MM.1S (cell line): ENCODE results near the gene RNU11.

Experiments used
- CTCF ChIP-seq: fragments of 300-600 bp; sonication (generic); IDR thresholded peaks from 2 replicates; pipeline ENCODE4 v1.5.1; 2016; ENCODE audit warnings: antibody characterized with exemption, low read length, mixed read lengths
- EZH2phosphoT487 ChIP-seq: fragments of 300-600 bp; sonication (generic); IDR thresholded peaks from 2 replicates; pipeline ENCODE4 v1.6.1; 2018; ENCODE audit warnings: antibody characterized with exemption, low read length

GRCh38 chr1:28606771-28607170 lies 41.6 kb upstream of the RNU11 start:
- TF ChIP-seq CTCF (no peak), EZH2phosphoT487 (no peak)
